Measurements from ENCODE around the gene ZFP92.

DNA sequence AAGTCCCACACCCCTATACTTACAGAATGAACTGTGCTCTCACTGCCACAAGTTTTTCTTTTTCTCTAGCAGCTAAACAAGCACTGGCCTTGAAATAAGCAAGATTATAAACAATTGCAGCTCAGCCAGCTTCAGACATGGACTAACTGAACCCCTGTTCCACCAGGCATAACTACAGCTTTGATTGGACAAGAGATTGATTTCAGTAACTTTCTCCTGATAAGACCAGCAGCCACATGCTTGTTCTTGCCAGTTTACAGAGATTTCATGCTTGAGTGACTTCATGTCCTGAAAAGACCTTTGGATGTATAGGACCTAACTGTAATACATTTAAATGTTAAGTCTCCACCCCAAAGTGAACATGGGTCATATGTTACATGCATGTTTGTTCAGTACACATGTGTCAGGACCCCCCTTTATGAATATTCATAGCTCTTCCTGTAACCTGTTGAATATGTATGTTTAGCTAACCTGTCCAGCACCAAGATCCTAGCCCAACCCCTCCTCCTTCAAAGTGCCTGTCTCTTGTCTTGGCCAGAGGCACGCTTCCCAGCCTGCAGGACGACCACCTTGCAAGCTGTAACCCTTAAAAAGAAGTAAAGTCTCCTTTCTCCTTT is 49.4 kb upstream of the ZFP92 start:
- TF ChIP-seq POLR2AphosphoS5 (IDR thresholded peaks at IDR 0.05; ENCODE audit: insufficient read depth, low read depth, low read length) (no peak), EZH2 (IDR thresholded peaks at IDR 0.05; ENCODE audit: borderline replicate concordance, low read depth, low read length, severe bottlenecking) (no peak), POLR2A (IDR thresholded peaks at IDR 0.05; ENCODE audit: low read depth, low read length) (no peak), MYC (IDR thresholded peaks at IDR 0.05; ENCODE audit: low read depth, low read length) (no peak), JUN (IDR thresholded peaks at IDR 0.05; ENCODE audit: borderline replicate concordance, insufficient read depth, insufficient read length, low read depth) (no peak)
- TF ChIP-seq, protein P1, sequence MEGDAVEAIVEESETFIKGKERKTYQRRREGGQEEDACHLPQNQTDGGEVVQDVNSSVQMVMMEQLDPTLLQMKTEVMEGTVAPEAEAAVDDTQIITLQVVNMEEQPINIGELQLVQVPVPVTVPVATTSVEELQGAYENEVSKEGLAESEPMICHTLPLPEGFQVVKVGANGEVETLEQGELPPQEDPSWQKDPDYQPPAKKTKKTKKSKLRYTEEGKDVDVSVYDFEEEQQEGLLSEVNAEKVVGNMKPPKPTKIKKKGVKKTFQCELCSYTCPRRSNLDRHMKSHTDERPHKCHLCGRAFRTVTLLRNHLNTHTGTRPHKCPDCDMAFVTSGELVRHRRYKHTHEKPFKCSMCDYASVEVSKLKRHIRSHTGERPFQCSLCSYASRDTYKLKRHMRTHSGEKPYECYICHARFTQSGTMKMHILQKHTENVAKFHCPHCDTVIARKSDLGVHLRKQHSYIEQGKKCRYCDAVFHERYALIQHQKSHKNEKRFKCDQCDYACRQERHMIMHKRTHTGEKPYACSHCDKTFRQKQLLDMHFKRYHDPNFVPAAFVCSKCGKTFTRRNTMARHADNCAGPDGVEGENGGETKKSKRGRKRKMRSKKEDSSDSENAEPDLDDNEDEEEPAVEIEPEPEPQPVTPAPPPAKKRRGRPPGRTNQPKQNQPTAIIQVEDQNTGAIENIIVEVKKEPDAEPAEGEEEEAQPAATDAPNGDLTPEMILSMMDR (IDR thresholded peaks at IDR 0.05; ENCODE audit: extremely low read depth in 1 of 2, insufficient read depth in 1 of 2, low read depth in 1 of 2, low read length in 2 of 2), result no peak
- TF ChIP-seq, protein P2, sequence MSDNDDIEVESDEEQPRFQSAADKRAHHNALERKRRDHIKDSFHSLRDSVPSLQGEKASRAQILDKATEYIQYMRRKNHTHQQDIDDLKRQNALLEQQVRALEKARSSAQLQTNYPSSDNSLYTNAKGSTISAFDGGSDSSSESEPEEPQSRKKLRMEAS (IDR thresholded peaks at IDR 0.05; ENCODE audit: insufficient read depth, insufficient read length), result no peak

Data from endothelial cell of umbilical vein (primary cell).